ENCODE data around the gene EFNB1.

DNA sequence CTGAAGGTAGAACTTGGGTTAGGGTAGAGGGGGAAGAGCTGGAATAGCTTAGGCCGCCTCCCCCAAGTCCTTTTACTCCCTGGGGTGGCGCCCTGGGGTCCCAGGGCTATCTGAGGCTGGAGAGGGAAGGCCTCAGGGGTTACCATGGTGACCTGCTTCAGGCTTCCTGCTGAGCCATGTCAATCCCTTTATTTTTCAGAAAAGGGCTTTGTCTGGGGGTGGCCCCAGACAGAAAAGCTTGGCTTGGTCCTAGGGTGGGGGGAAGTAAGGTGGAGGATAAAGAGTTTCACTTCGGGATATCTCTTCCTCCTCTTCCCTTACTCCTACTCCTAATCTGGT, 6.3 kb downstream of the EFNB1 start:
- TF ChIP-seq EP300 (IDR thresholded peaks at IDR 0.05; ENCODE audit: low read depth) (no peak), POLR2AphosphoS5 (IDR thresholded peaks at IDR 0.05) (no peak), POLR2A (IDR thresholded peaks at IDR 0.05) (no peak)
- TF ChIP-seq, protein P1, sequence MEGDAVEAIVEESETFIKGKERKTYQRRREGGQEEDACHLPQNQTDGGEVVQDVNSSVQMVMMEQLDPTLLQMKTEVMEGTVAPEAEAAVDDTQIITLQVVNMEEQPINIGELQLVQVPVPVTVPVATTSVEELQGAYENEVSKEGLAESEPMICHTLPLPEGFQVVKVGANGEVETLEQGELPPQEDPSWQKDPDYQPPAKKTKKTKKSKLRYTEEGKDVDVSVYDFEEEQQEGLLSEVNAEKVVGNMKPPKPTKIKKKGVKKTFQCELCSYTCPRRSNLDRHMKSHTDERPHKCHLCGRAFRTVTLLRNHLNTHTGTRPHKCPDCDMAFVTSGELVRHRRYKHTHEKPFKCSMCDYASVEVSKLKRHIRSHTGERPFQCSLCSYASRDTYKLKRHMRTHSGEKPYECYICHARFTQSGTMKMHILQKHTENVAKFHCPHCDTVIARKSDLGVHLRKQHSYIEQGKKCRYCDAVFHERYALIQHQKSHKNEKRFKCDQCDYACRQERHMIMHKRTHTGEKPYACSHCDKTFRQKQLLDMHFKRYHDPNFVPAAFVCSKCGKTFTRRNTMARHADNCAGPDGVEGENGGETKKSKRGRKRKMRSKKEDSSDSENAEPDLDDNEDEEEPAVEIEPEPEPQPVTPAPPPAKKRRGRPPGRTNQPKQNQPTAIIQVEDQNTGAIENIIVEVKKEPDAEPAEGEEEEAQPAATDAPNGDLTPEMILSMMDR (IDR thresholded peaks at IDR 0.05) = no peak
